Motor neuron (in vitro differentiated cells): ENCODE data around the gene PPP4R1. TPM values are rescaled to one million over a fixed set of nuclear protein-coding genes. Genes with fewer than 3 reads are reported as not detected.
"Not testable (repeated sequence)": the region's sequence is repeated elsewhere in the genome, so short reads cannot be mapped to it uniquely, and the experiment has no call there.

Experiments
- ATAC-seq, 8 experiments: fragments of 200-7000 bp; cut with Tn5 transposase; replicated peaks in 6 of 8; 2 replicates each; pipeline ENCODE4 v1.8.0; 2021; ENCODE audit warnings: mild to moderate bottlenecking in 8 of 8, moderate library complexity in 8 of 8
- H3K27ac ChIP-seq, 2 donors: fragments of 250-450 bp; sonication (Bioruptor Pico); 2 replicates each; pipeline ENCODE4 v1.9.0; 2021; ENCODE audit warnings: antibody characterized with exemption in 2 of 2, mild to moderate bottlenecking in 2 of 2, moderate library complexity in 1 of 2
- H3K4me1 ChIP-seq, 2 donors: fragments of 250-450 bp; sonication (Bioruptor Pico); replicated peaks in 1 of 2; 2 replicates each; pipeline ENCODE4 v1.6.1; 2021; ENCODE audit warnings: antibody characterized with exemption in 2 of 2, mild to moderate bottlenecking in 2 of 2, moderate library complexity in 1 of 2
- H3K4me3 ChIP-seq, 5 donors: fragments of 250-450 bp; sonication (Bioruptor Pico); 2 replicates each; pipeline ENCODE4 v1.9.0; 2021; ENCODE audit warnings: antibody characterized with exemption in 5 of 5, mild to moderate bottlenecking in 5 of 5, moderate library complexity in 4 of 5
- WGBS, 10 experiments: fragments of 450-650 bp; shearing (Covaris generic); methylation state at CpG; one replicate each; pipeline ENCODE4 v1.0.0; 2022; 5-methylcytosine and 5-hydroxymethylcytosine counted together
- in situ Hi-C, 9 experiments: fragments of 400-800 bp; cut with MboI; loops; one replicate each; pipeline ENCODE4 v1.15.0; 2021; ENCODE audit warnings: low sequenced_read_pairs in 9 of 9, low pct_unique_long_range_greater_than_20kb in 2 of 9; ENCODE audit not compliant: unreplicated experiment in 9 of 9
- total RNA-seq, 8 experiments: library from RNA; unstranded; fragments of 300-600 nt; gene quantifications; 2 replicates each; pipeline versions ENCODE4 v1.2.3 to v1.2.4, GENCODE V29; 2022

Gene PPP4R1
- total RNA-seq, 8 experiments from 2014 or later, result 43.3 to 126 (median 59.7) TPM

- 0 to 93% (median 67%) methylated on average over 1 to 8 of the region's 9 CpGs; no CpG with 5 or more reads in 1 of the 10 experiments for WGBS, 10 experiments
- no peak overlapping the region for H3K27ac ChIP-seq
- in situ Hi-C loops, result no loop called here
- peaks cover 11% of the 10 kb centered on the region in 2 donors for H3K4me1 ChIP-seq
- no peak overlapping the region for H3K4me3 ChIP-seq
- peak in 7 of 8 experiments; percentile 9 to 60 (median 26) for ATAC-seq
Observed at GRCh38 chr18:9642799-9643462, 28.6 kb upstream of the PPP4R1 start.

GRCh38 chr18:9641081-9641480 is 26.7 kb upstream of the PPP4R1 start:
- peaks cover 9 to 11% of the 10 kb centered on the region in 2 donors for H3K4me1 ChIP-seq
- WGBS, 10 experiments, result 67 to 100% (median 100%) methylated on average over 1 of the region's 1 CpG; no CpG with 5 or more reads in 3 of the 10 experiments
- in situ Hi-C loops, H3K4me3 ChIP-seq, H3K27ac ChIP-seq, ATAC-seq: not testable (repeated sequence)

GRCh38 chr18:9638886-9639285 is 24.5 kb upstream of the PPP4R1 start:
- Histone ChIP-seq H3K4me1 (peaks cover 9% of the 10 kb centered on the region in 2 donors), H3K27ac (no peak overlapping the region), H3K4me3 (no peak overlapping the region)
- ATAC-seq, result peak in 1 of 8 experiments; percentile 40
- in situ Hi-C loops, result no loop called here
- WGBS, 10 experiments, result 0 to 100% (median 84%) methylated on average over 1 to 4 of the region's 4 CpGs; no CpG with 5 or more reads in 2 of the 10 experiments

- no peak for ATAC-seq
- WGBS, 10 experiments, result 34 to 100% (median 89%) methylated on average over 1 to 10 of the region's 11 CpGs
- H3K4me1 ChIP-seq, result no peaks in the 10 kb centered on the region
- H3K4me3 ChIP-seq, result no peak overlapping the region
- no peak overlapping the region for H3K27ac ChIP-seq
- in situ Hi-C loops, result no loop called here
Observed at GRCh38 chr18:9637036-9637767, 22.8 kb upstream of the PPP4R1 start.

GRCh38 chr18:9634856-9635255 is 20.5 kb upstream of the PPP4R1 start:
- 77 to 97% (median 91%) methylated on average over 2 to 8 of the region's 8 CpGs for WGBS, 10 experiments
- H3K4me1 ChIP-seq, result peaks cover 0 to 3% of the 10 kb centered on the region in 2 donors

GRCh38 chr18:9631814-9632496 is 17.6 kb upstream of the PPP4R1 start:
- peak in 4 of 8 experiments; percentile 27 to 75 (median 36) for ATAC-seq
- Histone ChIP-seq H3K27ac (no peak overlapping the region), H3K4me3 (no peak overlapping the region), H3K4me1 (peaks cover 0 to 3% of the 10 kb centered on the region in 2 donors)
- WGBS, 10 experiments, result 39 to 94% (median 74%) methylated on average over 2 to 5 of the region's 5 CpGs
- in situ Hi-C loops, result no loop called here

More at GRCh38 chr18:9634856-9635255, 20.5 kb upstream of the PPP4R1 start:
- ATAC-seq, result no peak
- no peak overlapping the region for H3K27ac ChIP-seq
- no peak overlapping the region for H3K4me3 ChIP-seq
- in situ Hi-C loops, result no loop called here

- Histone ChIP-seq H3K4me3 (no peak overlapping the region), H3K4me1 (peaks cover 0 to 3% of the 10 kb centered on the region in 2 donors), H3K27ac (no peak overlapping the region)
- ATAC-seq, result no peak
- 70 to 97% (median 86%) methylated on average over 2 to 8 of the region's 8 CpGs; no CpG with 5 or more reads in 1 of the 10 experiments for WGBS, 10 experiments
- in situ Hi-C loops, result no loop called here
Observed at GRCh38 chr18:9630444-9630843, 16.1 kb upstream of the PPP4R1 start.

- 41 to 100% (median 85%) methylated on average over 1 to 4 of the region's 4 CpGs; no CpG with 5 or more reads in 1 of the 10 experiments for WGBS, 10 experiments
- in situ Hi-C loops, result no loop called here
- peak in 2 of 8 experiments; percentile 64 to 70 for ATAC-seq
- H3K4me3 ChIP-seq, result no peak overlapping the region
- H3K27ac ChIP-seq, result no peak overlapping the region
- H3K4me1 ChIP-seq, result peaks cover 0 to 3% of the 10 kb centered on the region in 2 donors
Observed at GRCh38 chr18:9629709-9630108, 15.3 kb upstream of the PPP4R1 start.

- Histone ChIP-seq H3K4me1 (peaks cover 0 to 3% of the 10 kb centered on the region in 2 donors), H3K27ac (no peak overlapping the region), H3K4me3 (no peak overlapping the region)
- 83 to 100% (median 92%) methylated on average over 1 to 5 of the region's 5 CpGs; no CpG with 5 or more reads in 5 of the 10 experiments for WGBS, 10 experiments
- in situ Hi-C loops, result no loop called here
- ATAC-seq, result no peak
Observed at GRCh38 chr18:9628984-9629383, 14.6 kb upstream of the PPP4R1 start.

GRCh38 chr18:9627642-9628041 is 13.3 kb upstream of the PPP4R1 start:
- peak in 3 of 8 experiments; percentile 36 to 70 (median 57) for ATAC-seq
- in situ Hi-C loops, result no loop called here
- H3K27ac ChIP-seq, result no peak overlapping the region
- WGBS, 10 experiments, result 20 to 100% (median 55%) methylated on average over 1 to 3 of the region's 3 CpGs; no CpG with 5 or more reads in 1 of the 10 experiments
- H3K4me3 ChIP-seq, result no peak overlapping the region
- peaks cover 0 to 3% of the 10 kb centered on the region in 2 donors for H3K4me1 ChIP-seq

- 60 to 93% (median 72%) methylated on average over 2 to 8 of the region's 8 CpGs; no CpG with 5 or more reads in 2 of the 10 experiments for WGBS, 10 experiments
- Histone ChIP-seq H3K4me3 (no peak overlapping the region), H3K4me1 (peaks cover 7 to 8% of the 10 kb centered on the region in 2 donors), H3K27ac (no peak overlapping the region)
- ATAC-seq, result no peak
- in situ Hi-C loops, result loop anchor here in 2 of 9 experiments (10.0 to 25.0 kb wide), 2 partner anchors 55 to 142 kb away; no protein-coding TSS in a partner anchor
Observed at GRCh38 chr18:9619990-9620389, 5.6 kb upstream of the PPP4R1 start.

- 0 to 100% (median 85%) methylated on average over 1 of the region's 1 CpG; no CpG with 5 or more reads in 6 of the 10 experiments for WGBS, 10 experiments
- peaks cover 7 to 8% of the 10 kb centered on the region in 2 donors for H3K4me1 ChIP-seq
- H3K4me3 ChIP-seq, result no peak overlapping the region
- H3K27ac ChIP-seq, result no peak overlapping the region
- peak in 3 of 8 experiments; percentile 16 to 45 (median 24) for ATAC-seq
- in situ Hi-C loops, result loop anchor here in 2 of 9 experiments (10.0 to 25.0 kb wide), 2 partner anchors 55 to 143 kb away; no protein-coding TSS in a partner anchor
Observed at GRCh38 chr18:9619545-9619944, 5.2 kb upstream of the PPP4R1 start.
